GM23338 (cell line): ENCODE measurements around the gene SSU72.

Source experiments
- CTCF ChIP-seq, 2 experiments: fragments of 200-600 bp in 1 of 2; sonication (generic) in 1 of 2; conservative IDR thresholded peaks; 2 replicates each; pipeline versions ENCODE4 v1.5.1 to v1.6.1; 2016 to 2017; ENCODE audit warnings: antibody characterized with exemption in 2 of 2, low read depth in 2 of 2, mild to moderate bottlenecking in 2 of 2, moderate library complexity in 1 of 2
- ETS1 ChIP-seq: IDR thresholded peaks from 2 replicates; pipeline ENCODE4 v1.6.1; 2016; ENCODE audit warnings: antibody characterized with exemption
- JUNB ChIP-seq: IDR thresholded peaks from one replicate; pipeline ENCODE4 v1.6.1; 2016; ENCODE audit warnings: antibody characterized with exemption; ENCODE audit not compliant: unreplicated experiment
- POLR2AphosphoS5 ChIP-seq: IDR thresholded peaks from 2 replicates; pipeline ENCODE4 v1.6.1; 2016; ENCODE audit warnings: antibody characterized with exemption, low read depth
- REST ChIP-seq: IDR thresholded peaks from one replicate; pipeline ENCODE4 v1.6.1; 2018; ENCODE audit warnings: antibody characterized with exemption; ENCODE audit not compliant: unreplicated experiment
- STAT1 ChIP-seq: IDR thresholded peaks from one replicate; pipeline ENCODE4 v1.6.1; 2016; ENCODE audit warnings: antibody characterized with exemption; ENCODE audit not compliant: unreplicated experiment
- ZNF331 ChIP-seq: fragments of 250-450 bp; sonication (Bioruptor Pico); IDR thresholded peaks from 2 replicates; pipeline ENCODE4 v1.5.0; 2020; ENCODE audit warnings: low read depth, mild to moderate bottlenecking, moderate library complexity

GRCh38 chr1:1602304-1602967 is 27.8 kb upstream of the SSU72 start:
- TF ChIP-seq ETS1: no peak
- no peak for TF ChIP-seq CTCF (conservative IDR thresholded peaks at IDR 0.05; ENCODE audit: low read depth in 2 of 2)
- no peak for TF ChIP-seq POLR2AphosphoS5
- no peak for TF ChIP-seq JUNB
- no peak for TF ChIP-seq STAT1
- no peak for TF ChIP-seq REST
- TF ChIP-seq ZNF331 (CRISPR knock-in tag): no peak
